HCT116 (cell line): ENCODE results near the gene RAP1GAP2. TPM values are rescaled to one million over a fixed set of nuclear protein-coding genes. Genes with fewer than 3 reads are reported as not detected.

Experiments
- ATAC-seq: fragments of 200-7000 bp; cut with Tn5 transposase; 2 replicates; pipeline ENCODE4 v1.9.1; 2020; ENCODE audit warnings: mild to moderate bottlenecking, moderate library complexity
- BruUV-seq: library from RNA; stranded (reverse); fragments of 400-500 nt; replicated peaks from 2 replicates; lab custom pipeline; 2021; lab: Mats Ljungman, UMichigan
- CTCF ChIA-PET: fragments of 300-600 bp; sonication (Branson Sonifier 250); formaldehyde crosslinking; loops from one replicate; lab custom pipeline; 2021; ENCODE audit warnings: antibody characterized with exemption; lab: Charles Lee
- POLR2A ChIA-PET: fragments of 300-600, 350-600 bp; sonication (Branson Sonifier 250); formaldehyde crosslinking; loops from one replicate; lab custom pipeline; 2021; ENCODE audit warnings: antibody characterized with exemption; lab: Charles Lee
- RAD21 ChIA-PET, 2 experiments: fragments of 300-600 bp; sonication (Branson Sonifier 250); formaldehyde crosslinking; loops; one replicate each; lab custom pipeline; 2023; ENCODE audit warnings: low total read pairs in 2 of 2; ENCODE audit not compliant: uncharacterized antibody in 2 of 2, unreplicated experiment in 2 of 2, low non-redundant PET in 1 of 2; lab: Charles Lee
- DNase-seq: peaks from one replicate; pipeline ENCODE4 v3.0.0-alpha.2; 2010; ENCODE audit warnings: low read depth, low spot score
- H2AFZ ChIP-seq: fragments of 200-600 bp; shearing (Covaris generic), sonication (generic); 2 replicates; pipeline ENCODE4 v1.6.1; 2017; ENCODE audit warnings: low read depth, mixed run types, mixed read lengths, antibody characterized with exemption, low read length; ENCODE audit not compliant: poor library complexity, severe bottlenecking
- H3K27ac ChIP-seq: 2 replicates; pipeline ENCODE4 v1.5.1; 2012; ENCODE audit warnings: low read depth, low read length
- H3K27me3 ChIP-seq: fragments of 200-600 bp; sonication (generic); 2 replicates; pipeline ENCODE4 v1.6.1; 2016; ENCODE audit warnings: mixed run types, low read length, mixed read lengths; ENCODE audit not compliant: insufficient read depth
- H3K36me3 ChIP-seq, 2 experiments: fragments of 200-500 bp in 1 of 2; fragments of 200-600 bp in 1 of 2; sonication (Bioruptor generic) in 1 of 2; sonication (generic) in 1 of 2; 2 replicates each; pipeline versions ENCODE4 v1.5.1 to v1.6.1; 2014 to 2016; ENCODE audit warnings: low read length in 2 of 2, inconsistent platforms in 1 of 2, mixed read lengths in 1 of 2, mixed run types in 1 of 2; ENCODE audit not compliant: insufficient read depth in 2 of 2, control insufficient read depth in 1 of 2
- H3K4me1 ChIP-seq, 2 experiments: fragments of 200-600 bp in 1 of 2; sonication (generic) in 1 of 2; 2 replicates each; pipeline versions ENCODE4 v1.5.1 to v1.6.1; 2012 to 2017; ENCODE audit warnings: low read length in 2 of 2, inconsistent platforms in 1 of 2, mild to moderate bottlenecking in 1 of 2, mixed read lengths in 1 of 2, mixed run types in 1 of 2, moderate library complexity in 1 of 2; ENCODE audit not compliant: insufficient read depth in 2 of 2, control insufficient read depth in 1 of 2
- H3K4me2 ChIP-seq: fragments of 200-600 bp; sonication (generic); 2 replicates; pipeline ENCODE4 v1.6.1; 2017; ENCODE audit warnings: mixed run types, low read length, mixed read lengths
- H3K4me3 ChIP-seq, 2 experiments: fragments of 200-600 bp in 1 of 2; sonication (generic) in 1 of 2; replicated peaks in 1 of 2; 2 replicates each; pipeline ENCODE4 v1.5.1; 2011 to 2016; ENCODE audit warnings: low read length in 2 of 2, control low read depth in 1 of 2, low read depth in 1 of 2, mild to moderate bottlenecking in 1 of 2, mixed read lengths in 1 of 2, mixed run types in 1 of 2
- H3K79me2 ChIP-seq: fragments of 200-600 bp; sonication (generic); 2 replicates; pipeline ENCODE4 v1.6.1; 2017; ENCODE audit warnings: mild to moderate bottlenecking, mixed run types, low read length, moderate library complexity, mixed read lengths; ENCODE audit not compliant: insufficient read depth
- H3K9ac ChIP-seq: fragments of 200-600 bp; sonication (generic); 2 replicates; pipeline ENCODE4 v1.6.1; 2016; ENCODE audit warnings: low read length, mixed read lengths
- H3K9me2 ChIP-seq: fragments of 200-600 bp; sonication (generic), shearing (Covaris generic); 2 replicates; pipeline ENCODE4 v1.6.1; 2017; ENCODE audit warnings: mixed run types, mild to moderate bottlenecking, moderate library complexity; ENCODE audit not compliant: insufficient read depth
- H3K9me3 ChIP-seq, 2 experiments: fragments of 200-500 bp in 1 of 2; fragments of 200-600 bp in 1 of 2; sonication (Bioruptor generic) in 1 of 2; sonication (generic) in 1 of 2; 2 replicates each; pipeline ENCODE4 v1.6.1; 2014 to 2017; ENCODE audit warnings: low read length in 2 of 2, mixed read lengths in 2 of 2, inconsistent platforms in 1 of 2, low read depth in 1 of 2, mild to moderate bottlenecking in 1 of 2, mixed run types in 1 of 2, moderate library complexity in 1 of 2; ENCODE audit not compliant: control insufficient read depth in 1 of 2, insufficient read depth in 1 of 2
- H4K20me1 ChIP-seq: fragments of 200-600 bp; sonication (generic), shearing (Covaris generic); 2 replicates; pipeline ENCODE4 v1.6.1; 2017; ENCODE audit warnings: mixed run types, mild to moderate bottlenecking, moderate library complexity; ENCODE audit not compliant: insufficient read depth
- ATF3 ChIP-seq: IDR thresholded peaks from 2 replicates; pipeline ENCODE4 v1.6.1; 2012
- CTCF ChIP-seq, 3 experiments: fragments of 200-600 bp in 1 of 3; sonication (generic) in 1 of 3; IDR thresholded peaks in 2 of 3; conservative IDR thresholded peaks in 1 of 3; 2 replicates each; pipeline ENCODE4 v1.5.1; 2012 to 2017; ENCODE audit warnings: low read depth in 2 of 3, low read length in 2 of 3, antibody characterized with exemption in 1 of 3, borderline replicate concordance in 1 of 3, control low read depth in 1 of 3, mild to moderate bottlenecking in 1 of 3, mixed read lengths in 1 of 3, mixed run types in 1 of 3, moderate library complexity in 1 of 3; ENCODE audit not compliant: insufficient read depth in 1 of 3
- EGR1 ChIP-seq: IDR thresholded peaks from 2 replicates; pipeline ENCODE4 v1.6.1; 2012; ENCODE audit warnings: low read depth
- ELF1 ChIP-seq: IDR thresholded peaks from 2 replicates; pipeline ENCODE4 v1.6.1; 2012; ENCODE audit warnings: low read depth, borderline replicate concordance
- JUND ChIP-seq: IDR thresholded peaks from 2 replicates; pipeline ENCODE4 v1.6.1; 2012
- POLR2A ChIP-seq: IDR thresholded peaks from 2 replicates; pipeline ENCODE4 v1.7.0; 2011; ENCODE audit warnings: borderline replicate concordance; ENCODE audit not compliant: insufficient read depth, insufficient read length; ENCODE audit errors: extremely low read depth
- POLR2AphosphoS5 ChIP-seq: IDR thresholded peaks from 2 replicates; pipeline ENCODE4 v1.6.1; 2011; ENCODE audit warnings: mild to moderate bottlenecking, low read depth, low read length, moderate library complexity
- SIN3A ChIP-seq: IDR thresholded peaks from 2 replicates; pipeline ENCODE4 v1.6.1; 2012; ENCODE audit warnings: low read depth
- TCF7L2 ChIP-seq: IDR thresholded peaks from 2 replicates; pipeline ENCODE4 v1.7.0; 2011; ENCODE audit warnings: borderline replicate concordance, inconsistent platforms; ENCODE audit not compliant: insufficient read depth, insufficient read length; ENCODE audit errors: extremely low read depth
- ZBTB33 ChIP-seq: IDR thresholded peaks from 2 replicates; pipeline ENCODE4 v1.6.1; 2011; ENCODE audit warnings: mild to moderate bottlenecking, low read length, moderate library complexity; ENCODE audit not compliant: insufficient replicate concordance; ENCODE audit errors: extremely low read depth
- ZFX ChIP-seq: fragments of 450-650 bp; IDR thresholded peaks from 2 replicates; pipeline ENCODE4 v1.6.1; 2017
- ZNF274 ChIP-seq: fragments of 200-500 bp; sonication (Bioruptor generic); IDR thresholded peaks from 2 replicates; pipeline ENCODE4 v1.6.1; 2014; ENCODE audit warnings: mild to moderate bottlenecking, low read depth, low read length, inconsistent platforms
- intact Hi-C: fragments of 100-400 bp; cut with micrococcal nuclease; formaldehyde crosslinking; loops from 2 replicates; pipeline ENCODE4 v1.10.0; 2022
- total RNA-seq: library from RNA; stranded (reverse); gene quantifications from one replicate; pipeline ENCODE4 v1.2.1, GENCODE V29; 2021; ENCODE audit not compliant: unreplicated experiment
- TF ChIP-seq, protein P1 (sequence below): IDR thresholded peaks from 2 replicates; pipeline ENCODE4 v1.6.1; 2012

RAP1GAP2 gene
- total RNA-seq, 1 experiment from 2014 or later, result 54.6 TPM

DNA sequence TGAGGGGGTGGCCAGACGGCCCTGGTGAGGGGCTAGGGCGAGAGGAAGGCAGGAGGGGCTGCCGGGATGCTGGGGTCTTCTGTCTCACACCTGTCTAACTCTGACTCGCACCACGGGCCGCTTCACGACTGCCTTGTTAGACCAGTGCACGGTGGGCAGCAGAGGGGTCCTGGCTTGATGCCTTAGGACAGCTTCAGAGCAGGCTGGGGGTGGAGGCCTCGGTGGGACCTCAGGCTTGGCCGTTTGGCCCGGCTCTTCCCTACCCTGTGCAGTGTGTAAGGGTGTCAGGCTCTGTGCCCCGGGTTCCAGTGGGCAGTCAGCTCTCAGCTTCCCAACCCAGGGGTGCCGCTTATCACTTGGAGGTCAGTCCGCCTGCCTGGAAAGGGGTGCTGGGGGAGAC is 166.5 kb downstream of the RAP1GAP2 start:
- POLR2A ChIA-PET, result no interaction called here
- RAD21 ChIA-PET, result no interaction called here
- H3K4me2 ChIP-seq, result no peak overlapping the region
- H3K9me2 ChIP-seq, result no peaks in the 10 kb centered on the region
- no peak overlapping the region for H2AFZ ChIP-seq
- H4K20me1 ChIP-seq, result no peaks in the 10 kb centered on the region
- TF ChIP-seq ZNF274 (no peak), ZBTB33 (no peak), POLR2A (no peak), POLR2AphosphoS5 (no peak), ATF3 (no peak), ZFX (no peak)
- H3K27ac ChIP-seq, result no peak overlapping the region
- ATAC-seq (no peak), DNase-seq (no peak)
- H3K36me3 ChIP-seq, result no peaks in the 10 kb centered on the region
- CTCF ChIA-PET, result no interaction called here
- H3K79me2 ChIP-seq, result no peaks in the 10 kb centered on the region
- H3K9me3 ChIP-seq, result no peaks in the 10 kb centered on the region
- H3K4me3 ChIP-seq, result no peak overlapping the region
- intact Hi-C loops, result no loop called here
- H3K9ac ChIP-seq, result no peak overlapping the region
- peaks cover 40 to 57% of the 10 kb centered on the region in 2 experiments for H3K4me1 ChIP-seq
- no peaks in the 10 kb centered on the region for H3K27me3 ChIP-seq
- no TSS peak for BruUV-seq

DNA sequence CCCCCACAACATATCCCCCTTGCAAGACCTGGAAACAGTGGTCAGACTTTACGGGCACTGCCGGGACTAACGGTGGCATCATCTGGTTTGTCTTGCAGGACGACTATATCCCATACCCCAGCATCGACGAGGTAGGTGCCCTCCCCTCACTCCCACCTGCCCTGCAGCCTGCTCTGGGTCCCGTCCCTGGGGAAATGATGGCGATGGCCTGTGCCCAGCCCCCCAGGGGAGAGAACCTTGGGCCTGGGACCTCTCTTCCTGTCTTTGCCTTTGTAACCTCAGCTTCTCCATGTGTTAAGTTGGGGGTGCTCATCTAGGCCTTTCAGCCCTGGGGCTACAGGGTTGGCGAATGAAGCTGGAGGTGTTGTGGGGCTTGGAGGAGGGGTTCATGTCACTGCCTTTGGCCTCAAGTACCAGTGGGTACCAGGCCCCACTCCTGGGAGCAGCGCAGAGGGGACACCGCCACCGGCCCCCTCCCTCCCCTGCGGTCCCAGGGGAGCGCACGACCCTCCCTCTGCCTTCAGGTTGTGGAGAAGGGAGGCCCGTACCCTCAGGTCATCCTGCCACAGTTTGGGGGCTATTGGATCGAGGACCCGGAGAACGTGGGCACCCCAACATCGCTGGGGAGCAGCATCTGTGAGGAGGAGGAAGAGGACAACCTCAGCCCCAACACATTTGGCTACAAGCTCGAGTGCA is 167.2 kb downstream of the RAP1GAP2 start:
- ChIA-PET POLR2A (no interaction called here), CTCF (no interaction called here)
- TF ChIP-seq, protein P1, sequence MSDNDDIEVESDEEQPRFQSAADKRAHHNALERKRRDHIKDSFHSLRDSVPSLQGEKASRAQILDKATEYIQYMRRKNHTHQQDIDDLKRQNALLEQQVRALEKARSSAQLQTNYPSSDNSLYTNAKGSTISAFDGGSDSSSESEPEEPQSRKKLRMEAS, result no peak
- TF ChIP-seq ELF1 (no peak), TCF7L2 (no peak), JUND (no peak), CTCF (IDR thresholded peaks at IDR 0.05 in 2 of 3, conservative IDR thresholded peaks at IDR 0.05 in 1 of 3; ENCODE audit: borderline replicate concordance in 1 of 3, insufficient read depth in 1 of 3, low read depth in 2 of 3, low read length in 2 of 3) (no peak), EGR1 (no peak), SIN3A (no peak), ZBTB33 (no peak)

More for the DNA sequence above, 167.2 kb downstream of the RAP1GAP2 start:
- Histone ChIP-seq H3K27me3 (no peaks in the 10 kb centered on the region), H4K20me1 (no peaks in the 10 kb centered on the region), H2AFZ (no peak overlapping the region), H3K27ac (no peak overlapping the region), H3K9me3 (no peaks in the 10 kb centered on the region), H3K36me3 (no peaks in the 10 kb centered on the region), H3K9ac (no peak overlapping the region), H3K79me2 (no peaks in the 10 kb centered on the region), H3K9me2 (no peaks in the 10 kb centered on the region), H3K4me3 (no peak overlapping the region), H3K4me2 (no peak overlapping the region), H3K4me1 (peaks cover 40 to 50% of the 10 kb centered on the region in 2 experiments)
- RAD21 ChIA-PET, result interaction anchor here in 1 of 2 experiments (0.7 kb wide), 1 partner anchor 38 kb away, joined by 7 read pairs; no protein-coding TSS in a partner anchor
- ATAC-seq (no peak), DNase-seq (no peak)
- no TSS peak for BruUV-seq
- intact Hi-C loops, result no loop called here
